WTC11 (cell line): ENCODE measurements around the gene OS9.

Experiments
- ATF6 ChIP-seq: sonication (generic); formaldehyde crosslinking; IDR thresholded peaks from 2 replicates; pipeline ENCODE4 v1.8.1; 2023; ENCODE audit warnings: mild to moderate bottlenecking, missing genetic modification reagents
- JUN ChIP-seq: sonication (generic); formaldehyde crosslinking; IDR thresholded peaks from 2 replicates; pipeline ENCODE4 v1.8.0; 2023; ENCODE audit warnings: mild to moderate bottlenecking, missing genetic modification reagents
- USF2 ChIP-seq: sonication (generic); formaldehyde crosslinking; IDR thresholded peaks from 2 replicates; pipeline ENCODE4 v1.8.1; 2023; ENCODE audit warnings: mild to moderate bottlenecking, missing genetic modification reagents, moderate library complexity
- ZNF121 ChIP-seq: sonication (generic); formaldehyde crosslinking; IDR thresholded peaks from 2 replicates; pipeline ENCODE4 v1.8.0; 2023; ENCODE audit warnings: missing genetic modification reagents
- ZNF512 ChIP-seq: sonication (generic); formaldehyde crosslinking; IDR thresholded peaks from 2 replicates; pipeline ENCODE4 v1.8.1; 2022; ENCODE audit warnings: missing genetic modification reagents, borderline replicate concordance
- TF ChIP-seq, protein P1 (sequence below): fragments of 200-600 bp; IDR thresholded peaks from 2 replicates; pipeline ENCODE4 v1.8.0; 2022; ENCODE audit warnings: antibody characterized with exemption
- TF ChIP-seq, protein P2 (sequence below): sonication (generic); formaldehyde crosslinking; conservative IDR thresholded peaks from 2 replicates; pipeline ENCODE4 v1.8.1; 2022; ENCODE audit warnings: mild to moderate bottlenecking, missing genetic modification reagents
- TF ChIP-seq, protein P3 (sequence below): sonication (generic); formaldehyde crosslinking; IDR thresholded peaks from 2 replicates; pipeline ENCODE4 v1.8.1; 2023; ENCODE audit warnings: mild to moderate bottlenecking, missing genetic modification reagents, borderline replicate concordance

DNA sequence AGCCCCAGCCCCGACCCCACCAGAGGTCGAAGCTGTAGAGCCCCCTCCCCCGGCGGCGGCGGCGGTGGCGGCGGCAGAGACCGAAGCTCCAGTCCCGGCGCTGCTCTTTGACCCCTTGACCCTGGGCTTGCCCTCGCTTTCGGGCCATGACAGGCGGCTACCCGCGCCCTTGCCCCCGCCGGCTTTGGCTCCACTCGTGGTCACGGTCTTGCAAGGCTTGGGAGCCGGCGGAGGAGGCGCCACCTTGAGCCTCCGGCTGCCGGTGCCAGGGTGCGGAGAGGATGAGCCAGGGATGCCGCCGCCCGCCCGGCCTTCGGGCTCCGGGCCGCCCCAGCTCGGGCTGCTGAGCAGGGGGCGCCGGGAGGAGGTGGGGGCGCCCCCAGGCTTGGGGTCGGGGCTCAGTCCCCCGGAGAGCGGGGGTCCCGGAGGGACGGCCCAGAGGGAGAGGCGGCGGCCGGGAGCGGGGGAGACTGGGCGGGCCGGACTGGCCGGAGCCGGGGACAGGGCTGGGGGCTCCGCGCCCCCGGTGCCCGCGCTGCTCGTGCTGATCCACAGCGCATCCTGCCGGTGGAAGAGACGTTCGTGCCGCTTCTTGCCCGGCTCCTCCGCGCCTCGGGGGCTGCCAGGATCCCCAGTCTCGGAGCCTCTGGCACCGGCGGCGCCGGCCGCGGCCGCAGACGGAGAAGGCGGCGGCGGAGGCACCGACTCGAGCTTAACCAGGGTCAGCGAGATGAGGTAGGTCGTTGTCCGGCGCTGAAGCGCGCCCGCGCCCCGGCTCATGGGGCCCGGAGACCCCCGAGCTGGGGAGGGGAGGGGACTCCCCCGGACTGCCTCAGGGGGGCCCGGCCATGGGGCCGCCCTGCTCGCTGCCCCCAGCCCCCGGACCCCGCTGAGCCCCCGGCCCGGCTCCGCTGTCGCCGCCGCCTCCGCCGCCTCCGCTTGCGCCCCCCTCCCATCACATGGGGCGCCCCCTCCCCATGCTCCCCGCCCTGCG is 43.8 kb downstream of the OS9 start:
- TF ChIP-seq, protein P1, sequence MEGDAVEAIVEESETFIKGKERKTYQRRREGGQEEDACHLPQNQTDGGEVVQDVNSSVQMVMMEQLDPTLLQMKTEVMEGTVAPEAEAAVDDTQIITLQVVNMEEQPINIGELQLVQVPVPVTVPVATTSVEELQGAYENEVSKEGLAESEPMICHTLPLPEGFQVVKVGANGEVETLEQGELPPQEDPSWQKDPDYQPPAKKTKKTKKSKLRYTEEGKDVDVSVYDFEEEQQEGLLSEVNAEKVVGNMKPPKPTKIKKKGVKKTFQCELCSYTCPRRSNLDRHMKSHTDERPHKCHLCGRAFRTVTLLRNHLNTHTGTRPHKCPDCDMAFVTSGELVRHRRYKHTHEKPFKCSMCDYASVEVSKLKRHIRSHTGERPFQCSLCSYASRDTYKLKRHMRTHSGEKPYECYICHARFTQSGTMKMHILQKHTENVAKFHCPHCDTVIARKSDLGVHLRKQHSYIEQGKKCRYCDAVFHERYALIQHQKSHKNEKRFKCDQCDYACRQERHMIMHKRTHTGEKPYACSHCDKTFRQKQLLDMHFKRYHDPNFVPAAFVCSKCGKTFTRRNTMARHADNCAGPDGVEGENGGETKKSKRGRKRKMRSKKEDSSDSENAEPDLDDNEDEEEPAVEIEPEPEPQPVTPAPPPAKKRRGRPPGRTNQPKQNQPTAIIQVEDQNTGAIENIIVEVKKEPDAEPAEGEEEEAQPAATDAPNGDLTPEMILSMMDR, result no peak
- TF ChIP-seq, protein P2, sequence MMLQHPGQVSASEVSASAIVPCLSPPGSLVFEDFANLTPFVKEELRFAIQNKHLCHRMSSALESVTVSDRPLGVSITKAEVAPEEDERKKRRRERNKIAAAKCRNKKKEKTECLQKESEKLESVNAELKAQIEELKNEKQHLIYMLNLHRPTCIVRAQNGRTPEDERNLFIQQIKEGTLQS, result no peak
- no peak for TF ChIP-seq USF2
- no peak for TF ChIP-seq ATF6
- no peak for TF ChIP-seq JUN (CRISPR knock-in tag)
- no peak for TF ChIP-seq ZNF512
- no peak for TF ChIP-seq ZNF121 (CRISPR knock-in tag)
- TF ChIP-seq, protein P3, sequence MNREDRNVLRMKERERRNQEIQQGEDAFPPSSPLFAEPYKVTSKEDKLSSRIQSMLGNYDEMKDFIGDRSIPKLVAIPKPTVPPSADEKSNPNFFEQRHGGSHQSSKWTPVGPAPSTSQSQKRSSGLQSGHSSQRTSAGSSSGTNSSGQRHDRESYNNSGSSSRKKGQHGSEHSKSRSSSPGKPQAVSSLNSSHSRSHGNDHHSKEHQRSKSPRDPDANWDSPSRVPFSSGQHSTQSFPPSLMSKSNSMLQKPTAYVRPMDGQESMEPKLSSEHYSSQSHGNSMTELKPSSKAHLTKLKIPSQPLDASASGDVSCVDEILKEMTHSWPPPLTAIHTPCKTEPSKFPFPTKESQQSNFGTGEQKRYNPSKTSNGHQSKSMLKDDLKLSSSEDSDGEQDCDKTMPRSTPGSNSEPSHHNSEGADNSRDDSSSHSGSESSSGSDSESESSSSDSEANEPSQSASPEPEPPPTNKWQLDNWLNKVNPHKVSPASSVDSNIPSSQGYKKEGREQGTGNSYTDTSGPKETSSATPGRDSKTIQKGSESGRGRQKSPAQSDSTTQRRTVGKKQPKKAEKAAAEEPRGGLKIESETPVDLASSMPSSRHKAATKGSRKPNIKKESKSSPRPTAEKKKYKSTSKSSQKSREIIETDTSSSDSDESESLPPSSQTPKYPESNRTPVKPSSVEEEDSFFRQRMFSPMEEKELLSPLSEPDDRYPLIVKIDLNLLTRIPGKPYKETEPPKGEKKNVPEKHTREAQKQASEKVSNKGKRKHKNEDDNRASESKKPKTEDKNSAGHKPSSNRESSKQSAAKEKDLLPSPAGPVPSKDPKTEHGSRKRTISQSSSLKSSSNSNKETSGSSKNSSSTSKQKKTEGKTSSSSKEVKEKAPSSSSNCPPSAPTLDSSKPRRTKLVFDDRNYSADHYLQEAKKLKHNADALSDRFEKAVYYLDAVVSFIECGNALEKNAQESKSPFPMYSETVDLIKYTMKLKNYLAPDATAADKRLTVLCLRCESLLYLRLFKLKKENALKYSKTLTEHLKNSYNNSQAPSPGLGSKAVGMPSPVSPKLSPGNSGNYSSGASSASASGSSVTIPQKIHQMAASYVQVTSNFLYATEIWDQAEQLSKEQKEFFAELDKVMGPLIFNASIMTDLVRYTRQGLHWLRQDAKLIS, result no peak
